Memory B cell (primary cell): ENCODE measurements around the gene KCNG3.

Experiments used
- ATAC-seq: fragments of 150-1000 bp; cut with Tn5 transposase; 2 replicates; pipeline ENCODE4 v1.10.0; 2021; ENCODE audit warnings: low read depth, mild to moderate bottlenecking, moderate library complexity
- DNase-seq, 2 donors: peaks; one replicate each; pipeline ENCODE4 v3.0.0; 2022; ENCODE audit warnings: low spot score in 2 of 2
- H3K27ac Mint-ChIP-seq: one replicate; pipeline ENCODE4 v1.8.0; 2022; ENCODE audit warnings: mild to moderate bottlenecking, moderate library complexity, mixed read lengths
- H3K27me3 Mint-ChIP-seq: one replicate; pipeline ENCODE4 v1.8.0; 2022; ENCODE audit warnings: mixed read lengths
- H3K36me3 Mint-ChIP-seq: one replicate; pipeline ENCODE4 v1.8.0; 2022; ENCODE audit warnings: mild to moderate bottlenecking, mixed read lengths
- H3K4me1 Mint-ChIP-seq: one replicate; pipeline ENCODE4 v1.8.0; 2022; ENCODE audit warnings: mixed read lengths
- H3K4me3 Mint-ChIP-seq: one replicate; pipeline ENCODE4 v1.8.0; 2022; ENCODE audit warnings: mild to moderate bottlenecking, moderate library complexity, mixed read lengths
- H3K9me3 Mint-ChIP-seq: one replicate; pipeline ENCODE4 v1.8.0; 2022; ENCODE audit warnings: mixed read lengths

The KCNG3 gene

DNA sequence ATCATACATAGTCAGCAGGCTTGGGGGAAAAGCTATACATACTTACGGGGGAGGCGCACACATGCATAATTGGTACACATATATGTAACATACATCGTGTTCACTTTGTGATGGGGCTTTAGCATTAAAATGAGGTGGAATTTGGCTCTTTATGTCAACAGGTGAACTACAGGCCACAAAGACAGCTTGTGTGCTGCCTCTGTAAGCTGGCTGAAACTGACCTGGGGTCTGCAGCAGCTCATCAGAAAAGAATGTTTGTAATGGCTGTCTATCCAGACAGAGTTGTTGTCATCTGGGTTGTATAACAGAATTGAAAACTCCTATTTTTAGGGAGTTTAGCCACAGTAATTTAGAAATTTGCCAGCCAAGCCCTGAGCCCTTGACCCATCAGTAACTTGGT, 4.7 kb upstream of the KCNG3 start:
- no peak overlapping the region for H3K4me3 Mint-ChIP-seq
- H3K36me3 Mint-ChIP-seq = no peaks in the 10 kb centered on the region
- DNase-seq (no peak), ATAC-seq (no peak)
- no peaks in the 10 kb centered on the region for H3K4me1 Mint-ChIP-seq
- no peaks in the 10 kb centered on the region for H3K9me3 Mint-ChIP-seq
- peaks cover 2% of the 10 kb centered on the region for H3K27me3 Mint-ChIP-seq
- no peak overlapping the region for H3K27ac Mint-ChIP-seq

DNA sequence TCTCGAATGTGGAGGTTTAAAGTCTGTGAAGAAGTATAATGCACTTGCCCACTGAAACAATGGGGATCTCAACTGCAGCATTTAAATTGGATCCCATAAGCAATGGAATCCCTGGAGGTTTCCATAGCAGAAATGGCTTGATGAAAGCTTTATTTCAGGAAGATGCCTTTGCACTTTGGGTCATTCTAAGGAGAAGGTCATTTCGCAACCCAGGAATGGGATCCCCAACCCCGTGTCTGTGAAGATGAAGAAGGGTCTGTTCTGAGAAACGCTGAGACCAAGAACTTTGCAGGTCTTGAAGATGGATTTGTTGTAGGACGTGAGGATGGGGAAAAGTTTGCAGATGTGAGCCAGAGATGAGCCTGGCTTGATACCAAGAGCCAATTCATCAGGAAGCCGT, 1.8 kb upstream of the KCNG3 start:
- DNase-seq (no peak), ATAC-seq (no peak)
- no peak overlapping the region for H3K4me3 Mint-ChIP-seq
- no peaks in the 10 kb centered on the region for H3K9me3 Mint-ChIP-seq
- no peak overlapping the region for H3K27ac Mint-ChIP-seq
- peaks cover 2% of the 10 kb centered on the region for H3K27me3 Mint-ChIP-seq
- H3K36me3 Mint-ChIP-seq = no peaks in the 10 kb centered on the region
- no peaks in the 10 kb centered on the region for H3K4me1 Mint-ChIP-seq

DNA sequence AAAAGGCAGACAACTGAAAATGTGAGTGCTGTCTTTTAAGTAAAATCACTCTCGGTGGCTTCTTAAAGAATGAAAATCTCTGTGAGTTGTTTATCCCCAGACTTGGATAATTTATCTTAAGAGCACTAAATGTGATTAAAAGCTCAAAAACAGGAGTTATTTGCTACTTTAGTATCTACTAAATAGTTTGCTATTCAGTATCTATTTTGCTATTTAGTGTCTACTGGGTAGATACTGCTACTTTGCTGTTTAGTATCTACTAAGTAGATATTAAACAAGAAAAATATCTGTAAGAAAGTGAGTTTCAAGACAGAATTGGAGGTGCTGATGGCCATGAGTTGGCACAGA, 1.4 kb upstream of the KCNG3 start:
- Mint-ChIP-seq H3K9me3 (no peaks in the 10 kb centered on the region), H3K4me1 (no peaks in the 10 kb centered on the region), H3K4me3 (peak overlapping the region; percentile 93), H3K27ac (no peak overlapping the region), H3K27me3 (peaks cover 2% of the 10 kb centered on the region), H3K36me3 (no peaks in the 10 kb centered on the region)
- ATAC-seq (no peak), DNase-seq (no peak)

DNA sequence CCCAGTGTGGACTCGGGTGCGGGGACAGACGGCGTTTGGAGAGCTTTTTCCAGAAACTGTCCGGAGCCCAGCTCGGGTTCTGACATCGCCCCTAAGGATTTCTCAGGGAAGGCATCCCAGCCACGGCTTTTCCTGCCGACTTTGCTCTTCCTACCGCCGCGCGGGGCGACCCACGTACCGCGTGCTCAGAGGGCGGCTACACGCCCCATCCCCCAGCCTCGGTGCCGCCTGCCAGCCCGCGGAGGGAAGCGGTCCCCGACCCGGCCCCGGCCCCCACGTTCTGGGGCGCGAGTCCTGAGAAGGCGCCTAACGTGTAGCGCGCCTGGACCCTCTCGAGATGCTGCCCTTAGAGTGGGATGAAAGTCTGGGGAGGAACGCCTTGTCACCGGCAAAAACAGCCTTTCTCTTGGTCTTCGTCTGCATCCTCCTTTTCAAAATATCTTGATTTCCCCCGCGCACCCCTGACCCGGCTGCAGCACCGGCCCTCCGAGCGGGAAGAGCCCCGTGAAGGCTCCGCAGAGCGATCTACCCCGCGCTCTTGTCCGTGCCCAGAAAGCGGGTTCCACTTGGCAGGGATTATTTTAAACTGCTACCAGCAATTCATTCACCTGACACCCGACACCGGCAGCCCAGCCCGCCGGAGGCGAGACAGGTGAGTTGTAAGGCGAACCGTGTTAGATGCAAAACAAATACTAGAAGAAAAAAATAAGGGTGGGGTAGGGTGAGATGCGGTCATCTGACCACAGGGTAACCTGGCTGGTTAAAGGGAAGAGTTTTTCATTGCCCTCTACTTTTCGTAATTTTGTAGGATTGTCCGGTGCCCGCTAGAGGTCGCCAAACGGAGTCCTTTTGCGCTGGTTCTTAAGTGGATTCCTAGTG, 812 bp upstream of the KCNG3 start:
- Mint-ChIP-seq H3K27ac (peak overlapping the region; percentile 2), H3K4me1 (no peaks in the 10 kb centered on the region), H3K27me3 (peaks cover 2% of the 10 kb centered on the region), H3K36me3 (no peaks in the 10 kb centered on the region), H3K4me3 (peak overlapping the region; percentile 93), H3K9me3 (no peaks in the 10 kb centered on the region)
- peak; percentile 73 to 77 for DNase-seq
- peak; percentile 66 for ATAC-seq

DNA sequence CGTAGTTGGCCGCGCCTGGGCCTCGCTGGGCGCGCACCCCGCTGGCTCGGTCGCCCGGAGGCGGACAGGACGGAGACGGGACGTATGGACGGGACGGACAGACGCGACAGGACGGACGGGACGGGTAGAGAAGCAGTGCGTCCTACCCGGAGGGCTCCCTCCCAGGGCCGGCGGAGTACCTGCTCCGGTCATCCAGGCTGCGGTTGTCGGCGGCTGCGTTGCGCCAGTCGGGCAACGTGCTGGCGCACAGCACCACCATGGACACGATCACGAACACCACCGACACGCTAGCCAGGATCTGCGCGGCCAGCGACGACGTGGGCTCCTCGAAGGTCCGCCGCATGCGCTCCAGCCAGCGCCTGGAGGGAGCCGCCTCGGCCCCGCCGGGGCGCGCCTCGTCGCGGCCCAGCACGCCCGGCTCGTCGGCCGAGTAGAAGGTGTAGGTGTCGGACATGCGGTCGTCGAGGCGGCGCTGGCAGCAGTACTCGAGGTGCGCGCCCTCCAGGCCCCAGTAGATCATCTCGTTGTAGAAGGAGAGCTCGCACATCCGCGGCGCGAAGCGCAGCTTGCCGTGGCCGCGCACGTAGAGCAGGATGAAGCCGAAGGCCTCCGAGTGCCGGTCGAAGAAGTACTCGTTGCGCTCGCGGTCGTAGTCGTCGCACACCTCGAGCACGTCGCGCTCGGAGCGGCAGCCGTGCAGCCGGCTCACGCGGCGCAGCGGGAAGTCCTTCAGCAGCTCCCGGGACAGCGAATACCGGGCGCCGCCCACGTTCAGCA, 903 bp downstream of the KCNG3 start:
- H3K27ac Mint-ChIP-seq = no peak overlapping the region
- DNase-seq (peak in 1 of 2 donors; percentile 14), ATAC-seq (no peak)
- no peaks in the 10 kb centered on the region for H3K9me3 Mint-ChIP-seq
- H3K4me1 Mint-ChIP-seq = no peaks in the 10 kb centered on the region
- peak overlapping the region; percentile 66 for H3K4me3 Mint-ChIP-seq
- no peaks in the 10 kb centered on the region for H3K36me3 Mint-ChIP-seq
- H3K27me3 Mint-ChIP-seq = peaks cover 2% of the 10 kb centered on the region

DNA sequence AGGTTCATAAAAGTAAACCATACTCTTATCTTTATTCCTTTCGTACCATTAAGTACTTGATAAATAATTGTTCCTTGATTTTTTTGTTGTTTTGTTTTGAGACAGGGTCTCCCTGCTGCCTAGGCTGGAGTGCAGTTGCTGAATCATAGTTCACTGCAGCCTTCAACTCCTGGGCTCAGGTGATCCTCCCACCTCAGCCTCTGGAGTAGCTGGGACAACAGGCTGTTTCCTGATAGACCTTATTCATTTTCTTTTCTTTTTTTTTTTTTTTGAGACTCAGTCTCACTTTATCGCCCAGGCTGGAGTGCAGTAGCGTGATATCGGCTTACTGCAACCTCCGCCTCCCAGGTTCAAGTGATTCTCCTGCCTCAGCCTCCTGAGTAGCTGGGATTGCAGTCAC, 5.5 kb downstream of the KCNG3 start:
- H3K27ac Mint-ChIP-seq = no peak overlapping the region
- H3K36me3 Mint-ChIP-seq = no peaks in the 10 kb centered on the region
- no peaks in the 10 kb centered on the region for H3K4me1 Mint-ChIP-seq
- ATAC-seq = no peak
- H3K27me3 Mint-ChIP-seq = peaks cover 5% of the 10 kb centered on the region
- H3K4me3 Mint-ChIP-seq = no peak overlapping the region
- H3K9me3 Mint-ChIP-seq = no peaks in the 10 kb centered on the region
- DNase-seq = no peak

DNA sequence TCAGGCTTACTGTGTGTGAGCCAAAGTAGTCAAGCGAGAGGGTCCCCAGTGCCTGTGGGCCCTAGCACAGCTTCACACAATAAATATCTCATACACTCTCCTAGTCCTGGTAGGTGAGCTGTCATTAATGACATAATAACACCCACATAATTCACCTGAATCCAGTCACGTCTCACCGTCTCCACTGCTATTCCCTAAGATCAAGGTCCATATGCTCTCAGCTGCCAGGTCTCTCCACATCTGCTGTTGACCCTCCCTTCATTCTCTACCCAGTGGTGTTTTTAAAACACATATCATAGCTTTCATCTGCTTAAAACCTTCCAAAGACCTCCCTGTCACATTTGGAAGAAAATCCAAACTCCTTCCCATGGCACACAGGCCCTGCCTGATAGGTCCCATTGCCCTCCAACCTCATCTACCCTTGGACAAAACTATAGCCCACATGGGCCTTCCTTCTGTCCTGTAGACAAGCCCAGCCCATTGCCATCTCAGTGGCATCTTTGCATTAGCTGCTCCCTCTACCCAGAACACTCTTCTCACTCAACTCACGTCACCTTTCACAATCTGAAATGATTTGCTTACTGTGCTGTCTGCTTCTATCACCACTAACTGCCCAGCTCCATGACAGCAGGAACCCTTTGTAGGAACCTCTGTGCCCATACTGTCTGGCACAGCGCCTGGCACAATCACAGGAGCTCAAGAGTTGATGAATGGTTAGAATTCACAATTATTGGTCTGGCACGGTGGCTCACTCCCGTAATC, 7.5 kb downstream of the KCNG3 start:
- no peaks in the 10 kb centered on the region for H3K36me3 Mint-ChIP-seq
- DNase-seq (no peak), ATAC-seq (no peak)
- H3K27me3 Mint-ChIP-seq = peaks cover 5% of the 10 kb centered on the region
- H3K9me3 Mint-ChIP-seq = no peaks in the 10 kb centered on the region
- H3K4me1 Mint-ChIP-seq = no peaks in the 10 kb centered on the region
- no peak overlapping the region for H3K27ac Mint-ChIP-seq
- H3K4me3 Mint-ChIP-seq = no peak overlapping the region

DNA sequence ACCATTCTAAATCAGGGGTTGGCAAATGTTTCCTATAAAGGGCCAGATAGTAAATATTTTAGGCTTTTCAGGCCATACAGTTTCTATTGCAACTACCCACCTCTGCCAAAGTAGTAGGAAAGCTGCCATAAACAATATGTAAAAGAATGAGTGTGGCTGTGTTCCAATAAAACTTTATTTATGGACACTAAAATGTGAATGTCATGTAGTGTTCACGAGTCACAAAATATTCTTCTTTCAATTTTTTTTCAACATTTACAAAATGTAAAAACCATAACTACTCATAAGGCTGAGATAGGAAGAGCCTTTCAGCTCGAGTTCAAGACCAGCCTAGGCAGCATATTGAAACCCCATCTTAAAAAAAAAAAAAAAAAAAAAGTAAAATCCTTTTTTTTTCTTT, 13.4 kb downstream of the KCNG3 start:
- Mint-ChIP-seq H3K36me3 (no peaks in the 10 kb centered on the region), H3K9me3 (no peaks in the 10 kb centered on the region), H3K27ac (no peak overlapping the region), H3K27me3 (no peaks in the 10 kb centered on the region), H3K4me3 (no peak overlapping the region), H3K4me1 (no peaks in the 10 kb centered on the region)
- ATAC-seq = no peak
- DNase-seq = no peak

DNA sequence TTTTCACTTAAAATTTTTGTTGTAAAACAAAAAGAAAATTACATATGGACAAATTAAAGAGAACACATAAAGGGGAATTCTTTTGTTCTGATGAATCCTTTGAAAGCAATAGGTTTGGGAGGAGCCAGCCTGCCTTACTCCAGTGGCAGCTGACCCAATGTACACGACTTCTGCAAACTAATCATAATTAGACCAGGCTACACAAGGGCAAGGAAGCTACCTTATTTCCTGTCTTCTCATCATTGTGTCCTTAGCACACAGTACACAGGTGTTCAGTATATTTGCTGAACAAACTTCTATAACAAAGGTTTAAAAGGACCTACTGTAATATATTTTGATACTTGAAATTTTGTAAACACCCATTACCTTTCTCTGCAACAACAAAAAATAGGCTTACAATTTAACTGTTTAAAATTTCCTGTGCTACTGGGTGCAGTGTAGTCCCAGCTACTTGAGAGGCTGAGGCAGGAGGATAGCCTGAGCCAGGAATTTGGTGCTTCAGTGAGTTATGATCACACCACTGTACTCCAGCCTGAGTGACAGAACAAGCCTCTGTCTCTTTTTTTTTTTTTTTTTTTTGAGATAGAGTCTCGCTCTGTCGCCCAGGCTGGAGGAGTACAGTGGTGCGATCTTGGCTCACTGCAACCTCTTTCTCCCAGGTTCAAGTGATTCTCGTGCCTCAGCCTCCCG, 18.9 kb downstream of the KCNG3 start:
- no peak overlapping the region for H3K27ac Mint-ChIP-seq
- no peak for DNase-seq
- H3K9me3 Mint-ChIP-seq = no peaks in the 10 kb centered on the region
- H3K4me3 Mint-ChIP-seq = no peak overlapping the region
- no peaks in the 10 kb centered on the region for H3K4me1 Mint-ChIP-seq
- H3K27me3 Mint-ChIP-seq = no peaks in the 10 kb centered on the region
- ATAC-seq = no peak
- no peaks in the 10 kb centered on the region for H3K36me3 Mint-ChIP-seq

DNA sequence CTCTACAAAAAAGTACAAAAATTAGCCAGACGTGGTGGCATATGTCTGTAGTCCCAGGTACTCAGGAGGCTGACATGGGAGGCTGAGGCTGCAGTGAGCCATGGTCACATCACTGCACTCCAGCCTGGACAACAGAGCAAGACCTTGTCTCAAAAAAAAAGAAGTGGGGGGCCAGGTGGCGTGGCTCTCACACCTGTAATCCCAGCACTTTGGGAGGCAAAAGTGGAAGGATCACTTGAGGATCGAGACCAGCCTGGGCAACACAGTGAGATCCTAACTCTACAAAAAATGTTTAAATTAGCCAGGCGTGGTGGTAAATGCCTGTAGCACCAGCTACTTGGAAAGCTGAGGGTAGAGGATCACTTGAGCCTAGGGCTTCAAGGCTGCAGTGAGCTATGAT, 23.1 kb downstream of the KCNG3 start:
- Mint-ChIP-seq H3K27me3 (no peaks in the 10 kb centered on the region), H3K36me3 (no peaks in the 10 kb centered on the region), H3K9me3 (no peaks in the 10 kb centered on the region), H3K4me1 (no peaks in the 10 kb centered on the region), H3K27ac (no peak overlapping the region), H3K4me3 (no peak overlapping the region)
- DNase-seq = no peak
- ATAC-seq = no peak

DNA sequence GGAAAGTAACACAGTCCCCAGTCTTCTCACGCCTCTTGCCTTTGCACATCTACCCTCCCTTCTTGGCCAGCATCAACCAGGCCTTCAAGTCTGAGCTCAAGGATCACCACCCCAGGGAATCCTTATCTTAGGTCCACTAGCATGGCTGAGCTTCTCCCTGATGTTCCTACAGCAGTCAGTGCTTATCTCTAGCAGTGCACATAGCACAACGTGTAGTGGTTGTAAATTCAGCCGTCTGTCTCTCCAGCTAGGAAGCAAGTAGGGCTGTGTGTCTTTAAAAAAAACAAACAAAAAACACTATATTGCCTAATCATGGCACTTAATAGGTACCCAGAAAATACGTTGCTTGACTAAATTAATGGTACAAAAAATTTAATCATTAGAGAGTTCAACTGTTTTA, 29.2 kb downstream of the KCNG3 start:
- Mint-ChIP-seq H3K4me3 (no peak overlapping the region), H3K36me3 (no peaks in the 10 kb centered on the region), H3K27me3 (no peaks in the 10 kb centered on the region), H3K4me1 (no peaks in the 10 kb centered on the region), H3K27ac (no peak overlapping the region), H3K9me3 (no peaks in the 10 kb centered on the region)
- ATAC-seq (no peak), DNase-seq (no peak)

DNA sequence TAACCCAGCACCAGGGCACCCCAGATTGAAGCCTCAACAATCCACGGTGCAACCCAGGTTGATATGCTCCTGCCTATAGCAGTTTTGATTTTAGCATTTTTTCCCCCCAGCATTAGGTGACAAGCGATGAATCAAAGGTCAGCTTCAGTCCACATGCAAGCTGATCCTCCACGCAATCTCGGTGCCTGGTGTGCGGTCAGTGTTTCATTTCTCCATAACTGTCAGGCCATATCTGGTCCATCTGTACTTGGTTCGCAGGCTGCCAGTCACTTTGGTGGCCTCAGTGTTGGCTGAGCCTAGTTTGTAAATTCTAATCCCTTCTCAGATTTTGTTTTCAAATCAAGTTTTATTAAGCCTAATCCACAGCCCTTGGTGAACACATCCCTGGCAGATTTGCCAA, 30.2 kb downstream of the KCNG3 start:
- ATAC-seq (no peak), DNase-seq (no peak)
- H3K36me3 Mint-ChIP-seq = no peaks in the 10 kb centered on the region
- H3K27me3 Mint-ChIP-seq = peaks cover 5% of the 10 kb centered on the region
- H3K27ac Mint-ChIP-seq = no peak overlapping the region
- no peak overlapping the region for H3K4me3 Mint-ChIP-seq
- H3K9me3 Mint-ChIP-seq = no peaks in the 10 kb centered on the region
- H3K4me1 Mint-ChIP-seq = no peaks in the 10 kb centered on the region

DNA sequence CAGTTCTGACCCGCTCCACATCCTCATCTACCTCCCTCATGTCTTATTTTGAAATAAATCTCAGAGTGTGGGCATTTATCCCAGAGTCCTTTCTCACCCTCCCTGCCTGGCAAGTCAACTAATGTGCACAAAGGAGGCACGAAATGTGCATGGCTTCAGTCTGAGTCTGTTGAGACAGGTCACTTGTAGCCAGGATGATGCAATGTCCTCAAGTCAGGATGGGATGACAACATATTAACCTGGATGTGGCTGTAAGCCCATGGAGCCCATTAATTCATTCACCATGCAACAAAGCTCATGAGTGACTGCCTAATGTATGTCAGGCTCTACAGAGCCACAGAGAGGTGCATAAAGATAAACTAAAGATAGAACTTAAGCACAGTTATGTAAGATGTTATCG, 34.5 kb downstream of the KCNG3 start:
- peaks cover 9% of the 10 kb centered on the region for H3K27me3 Mint-ChIP-seq
- H3K4me1 Mint-ChIP-seq = no peaks in the 10 kb centered on the region
- DNase-seq (no peak), ATAC-seq (no peak)
- H3K27ac Mint-ChIP-seq = no peak overlapping the region
- no peak overlapping the region for H3K4me3 Mint-ChIP-seq
- H3K9me3 Mint-ChIP-seq = no peaks in the 10 kb centered on the region
- no peaks in the 10 kb centered on the region for H3K36me3 Mint-ChIP-seq

DNA sequence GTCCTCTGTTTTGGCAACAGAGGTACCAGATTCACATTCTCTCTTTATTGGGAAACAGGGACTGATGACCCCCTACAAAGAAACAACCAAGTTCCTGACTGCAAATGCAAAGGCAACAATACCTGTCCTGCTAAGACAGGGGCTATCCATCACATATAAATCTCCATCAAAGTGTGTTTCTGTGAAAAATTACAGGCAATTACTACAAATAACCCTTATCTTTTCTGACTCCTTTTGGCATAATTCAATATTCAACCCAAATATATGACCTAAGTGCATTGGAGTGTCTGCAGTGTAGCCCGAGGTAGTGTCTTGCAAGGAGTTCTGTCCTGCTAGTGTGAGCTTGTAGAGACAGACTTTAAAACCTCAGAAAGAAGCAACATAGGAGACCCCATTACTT, 35.4 kb downstream of the KCNG3 start:
- no peak for ATAC-seq
- Mint-ChIP-seq H3K4me3 (no peak overlapping the region), H3K36me3 (no peaks in the 10 kb centered on the region), H3K27me3 (peaks cover 11% of the 10 kb centered on the region), H3K4me1 (no peaks in the 10 kb centered on the region), H3K27ac (no peak overlapping the region), H3K9me3 (no peaks in the 10 kb centered on the region)
- DNase-seq = no peak
